HL-60 (cell line): ENCODE results near the gene COL18A1.

Experiments
- GABPA ChIP-seq: IDR thresholded peaks from 2 replicates; pipeline ENCODE4 v1.6.1; 2012; ENCODE audit warnings: low read depth
- POLR2AphosphoS5 ChIP-seq: IDR thresholded peaks from 2 replicates; pipeline ENCODE4 v1.6.1; 2012; ENCODE audit warnings: low read depth
- SPI1 ChIP-seq: IDR thresholded peaks from 2 replicates; pipeline ENCODE4 v1.6.1; 2012; ENCODE audit warnings: low read depth, mild to moderate bottlenecking, borderline replicate concordance
- TF ChIP-seq, protein P1 (sequence below): IDR thresholded peaks from one replicate; pipeline ENCODE4 v1.5.1; 2011; ENCODE audit warnings: low read length, control low read depth, inconsistent platforms; ENCODE audit not compliant: insufficient read depth

GRCh38 chr21:45460011-45460565 is 55.1 kb downstream of the COL18A1 start:
- TF ChIP-seq, protein P1, sequence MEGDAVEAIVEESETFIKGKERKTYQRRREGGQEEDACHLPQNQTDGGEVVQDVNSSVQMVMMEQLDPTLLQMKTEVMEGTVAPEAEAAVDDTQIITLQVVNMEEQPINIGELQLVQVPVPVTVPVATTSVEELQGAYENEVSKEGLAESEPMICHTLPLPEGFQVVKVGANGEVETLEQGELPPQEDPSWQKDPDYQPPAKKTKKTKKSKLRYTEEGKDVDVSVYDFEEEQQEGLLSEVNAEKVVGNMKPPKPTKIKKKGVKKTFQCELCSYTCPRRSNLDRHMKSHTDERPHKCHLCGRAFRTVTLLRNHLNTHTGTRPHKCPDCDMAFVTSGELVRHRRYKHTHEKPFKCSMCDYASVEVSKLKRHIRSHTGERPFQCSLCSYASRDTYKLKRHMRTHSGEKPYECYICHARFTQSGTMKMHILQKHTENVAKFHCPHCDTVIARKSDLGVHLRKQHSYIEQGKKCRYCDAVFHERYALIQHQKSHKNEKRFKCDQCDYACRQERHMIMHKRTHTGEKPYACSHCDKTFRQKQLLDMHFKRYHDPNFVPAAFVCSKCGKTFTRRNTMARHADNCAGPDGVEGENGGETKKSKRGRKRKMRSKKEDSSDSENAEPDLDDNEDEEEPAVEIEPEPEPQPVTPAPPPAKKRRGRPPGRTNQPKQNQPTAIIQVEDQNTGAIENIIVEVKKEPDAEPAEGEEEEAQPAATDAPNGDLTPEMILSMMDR: no peak
- no peak for TF ChIP-seq POLR2AphosphoS5
- no peak for TF ChIP-seq GABPA
- no peak for TF ChIP-seq SPI1
